Measurements from ENCODE around the gene MMP17.
"Not testable (repeated sequence)": the region's sequence is repeated elsewhere in the genome, so short reads cannot be mapped to it uniquely, and the experiment has no call there.

Gene MMP17

DNA sequence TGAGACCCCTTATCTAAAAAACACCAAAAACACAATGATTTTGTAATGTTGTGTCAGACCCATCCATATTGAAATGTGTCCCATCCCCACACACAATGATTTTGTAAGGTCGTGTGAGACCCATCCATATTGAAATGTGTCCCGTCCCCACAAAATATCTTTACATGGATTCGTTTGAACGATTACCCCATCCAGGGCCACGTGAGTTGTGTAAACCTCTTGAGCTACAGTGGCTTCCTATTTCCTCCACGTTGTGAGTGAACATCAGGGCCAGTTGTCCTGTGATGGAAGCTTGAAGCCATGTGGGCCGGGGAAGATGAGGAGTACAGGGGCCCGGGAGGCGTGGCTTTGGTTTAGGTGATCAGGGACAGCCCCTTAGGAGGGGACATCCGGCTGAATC lies 39.3 kb downstream of the MMP17 start:
- no peak for DNase-seq

DNA sequence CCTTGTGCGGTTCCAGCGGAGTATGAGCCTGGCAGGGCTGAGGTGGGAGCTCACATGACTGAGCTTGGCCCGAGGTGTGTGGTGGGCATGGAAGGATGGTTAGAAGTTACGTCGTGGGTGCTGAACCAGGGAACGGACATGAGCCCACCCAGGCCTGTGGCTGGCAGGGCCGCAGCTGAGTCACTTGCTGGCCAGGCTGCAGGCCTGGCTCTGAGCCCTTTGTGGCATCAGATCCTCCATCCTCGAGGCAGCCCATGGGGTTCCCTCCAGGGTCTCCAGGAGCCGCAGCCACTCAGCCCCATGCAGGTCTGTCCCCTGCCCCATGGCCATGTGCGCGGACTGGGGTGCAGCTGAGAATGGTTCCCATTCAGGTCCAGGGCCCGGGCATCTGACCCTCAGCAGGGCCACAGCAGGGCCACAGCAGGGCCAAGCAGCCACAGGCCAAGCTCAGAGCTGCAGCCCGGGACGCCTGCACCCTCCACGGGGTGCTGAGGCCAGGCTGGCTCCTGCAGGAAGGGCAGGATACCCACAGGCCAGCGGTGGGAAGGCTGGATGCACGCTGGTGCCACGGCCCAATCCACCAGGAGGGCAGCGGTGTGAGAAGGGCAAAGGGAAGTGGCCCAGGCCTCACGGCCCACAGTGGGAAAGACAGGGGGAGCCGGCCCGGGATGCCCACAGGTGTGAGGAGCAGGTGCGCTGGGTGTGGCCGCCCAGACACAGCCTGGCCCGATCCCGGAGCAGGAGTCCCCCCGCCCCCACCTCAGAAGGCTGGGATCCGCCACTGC lies 39.9 kb downstream of the MMP17 start:
- DNase-seq = no peak

DNA sequence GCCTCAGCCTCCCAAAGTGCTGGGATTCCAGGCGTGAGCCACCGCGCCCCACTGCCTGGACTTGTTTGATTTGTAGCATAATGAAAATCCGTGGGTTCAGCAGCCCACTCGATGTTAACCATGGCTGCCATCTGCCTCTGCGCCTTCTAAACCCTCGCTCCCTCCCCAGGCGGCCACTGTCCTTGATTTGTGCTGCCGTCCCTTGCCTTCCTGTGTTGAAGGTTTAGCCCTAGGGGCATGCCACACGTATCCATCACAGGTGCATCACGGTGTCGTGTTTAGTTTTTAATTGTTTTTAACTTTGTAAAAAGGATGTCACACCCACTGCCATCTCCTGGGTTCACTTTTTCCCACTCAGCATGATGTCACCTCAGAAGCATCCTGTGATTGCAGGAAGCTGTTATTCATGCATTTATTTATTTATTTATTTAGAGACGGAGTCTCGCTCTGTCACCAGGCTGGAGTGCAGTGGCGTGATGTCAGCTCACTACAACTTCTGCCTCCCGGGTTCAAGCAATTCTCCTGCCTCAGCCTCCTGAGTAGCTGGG lies 41.8 kb downstream of the MMP17 start:
- DNase-seq = no peak

DNA sequence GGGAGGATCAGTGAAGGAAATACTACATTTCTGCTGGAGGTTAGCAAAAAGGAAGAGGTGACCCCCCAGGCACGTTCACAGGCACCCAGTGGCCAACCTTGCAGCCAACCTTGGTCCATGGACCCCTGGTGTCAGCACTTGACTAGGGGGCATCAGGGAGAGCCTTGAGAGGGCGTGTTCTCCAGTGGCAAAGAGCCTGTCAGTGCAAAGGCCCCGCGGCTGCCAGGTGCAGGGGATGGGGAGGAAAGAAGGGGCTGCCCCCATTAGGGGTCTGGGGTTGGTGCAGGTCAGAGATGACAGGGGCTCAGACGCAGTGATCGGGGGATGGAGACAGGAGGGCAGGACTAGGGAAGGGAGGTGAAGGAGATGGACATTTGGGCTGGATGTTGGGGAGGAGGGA lies 43.5 kb downstream of the MMP17 start:
- no peak for DNase-seq

DNA sequence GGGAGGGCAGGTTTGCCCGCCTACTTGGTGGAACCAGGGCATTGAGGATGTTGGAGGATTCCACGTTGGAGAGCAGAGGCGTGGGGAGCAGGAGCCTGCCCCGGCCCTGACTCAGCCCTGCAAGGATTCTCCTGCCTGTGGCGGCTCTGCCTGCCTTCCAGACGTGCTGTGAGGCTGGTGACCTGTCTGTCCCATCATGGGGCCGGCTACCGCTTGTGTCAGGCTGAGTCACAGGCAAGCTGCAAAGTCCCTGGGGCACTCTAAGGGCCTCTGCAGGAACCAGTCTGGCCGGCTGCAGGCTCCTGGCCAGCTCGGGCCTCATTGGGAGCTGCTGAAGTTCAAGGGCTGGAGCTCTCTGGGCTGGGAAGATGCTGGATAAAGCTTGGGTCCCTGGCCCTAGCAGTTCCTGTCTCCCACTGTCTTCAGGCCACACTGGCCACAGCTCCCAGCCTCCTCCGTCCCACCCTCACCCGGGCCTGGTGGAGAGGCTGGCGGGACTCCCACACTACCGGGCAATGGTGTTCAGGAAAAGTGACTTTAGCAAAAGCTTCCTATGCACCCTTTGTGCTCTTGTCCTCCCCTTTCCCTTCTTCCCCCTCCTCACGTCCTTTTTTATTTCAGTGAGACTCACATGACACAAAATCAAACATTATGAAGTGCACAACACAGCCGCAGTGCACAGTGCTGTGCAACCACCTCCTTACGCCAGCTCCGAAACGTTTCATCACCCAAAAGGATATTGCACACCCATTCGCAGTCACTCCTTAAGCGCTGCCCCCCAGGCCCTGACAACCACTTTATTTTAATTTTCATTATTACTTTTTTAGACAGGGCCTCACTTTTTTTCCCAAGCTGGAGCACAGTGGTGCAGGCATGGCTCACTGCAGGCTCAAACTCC lies 44.2 kb downstream of the MMP17 start:
- no peak for DNase-seq

DNA sequence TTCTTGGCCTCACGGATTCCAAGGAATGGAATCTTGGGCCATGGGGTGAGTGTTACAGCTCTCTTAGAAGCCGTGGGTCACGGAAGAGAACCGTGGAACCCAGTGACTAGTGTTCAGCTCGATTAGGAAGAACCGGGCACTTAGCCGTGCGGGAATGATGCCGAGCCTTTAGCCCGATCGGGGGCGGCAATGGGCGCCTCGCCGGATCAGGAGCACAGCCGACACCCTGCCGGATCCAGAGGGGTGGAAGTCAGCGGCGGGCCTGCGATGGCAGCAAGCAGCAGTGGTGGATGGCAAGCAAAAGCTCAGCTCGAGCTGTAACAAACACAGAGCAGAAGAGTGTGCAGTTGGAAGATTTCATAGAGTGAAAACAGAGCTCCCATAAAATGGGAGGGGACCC lies 45.1 kb downstream of the MMP17 start:
- DNase-seq = no peak

DNA sequence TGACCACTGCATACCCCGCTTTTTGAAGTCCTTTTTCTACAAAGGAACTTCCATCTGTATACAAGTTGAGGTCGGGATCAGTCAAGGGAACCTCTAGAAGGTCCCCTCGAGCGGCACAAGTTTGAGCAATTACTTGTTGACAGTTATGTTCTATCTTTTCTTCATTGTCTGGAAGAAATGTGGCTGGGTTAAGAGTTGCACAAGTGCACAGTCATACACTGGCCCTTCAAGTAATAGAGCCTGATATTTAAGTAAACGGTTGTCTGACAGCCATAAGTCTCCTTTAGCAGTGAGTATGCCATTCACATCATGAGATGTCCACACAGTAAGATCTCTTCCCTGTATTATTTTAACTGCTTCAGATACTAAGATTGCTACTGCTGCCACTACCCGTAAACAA lies 46.8 kb downstream of the MMP17 start:
- DNase-seq = not testable (repeated sequence)

DNA sequence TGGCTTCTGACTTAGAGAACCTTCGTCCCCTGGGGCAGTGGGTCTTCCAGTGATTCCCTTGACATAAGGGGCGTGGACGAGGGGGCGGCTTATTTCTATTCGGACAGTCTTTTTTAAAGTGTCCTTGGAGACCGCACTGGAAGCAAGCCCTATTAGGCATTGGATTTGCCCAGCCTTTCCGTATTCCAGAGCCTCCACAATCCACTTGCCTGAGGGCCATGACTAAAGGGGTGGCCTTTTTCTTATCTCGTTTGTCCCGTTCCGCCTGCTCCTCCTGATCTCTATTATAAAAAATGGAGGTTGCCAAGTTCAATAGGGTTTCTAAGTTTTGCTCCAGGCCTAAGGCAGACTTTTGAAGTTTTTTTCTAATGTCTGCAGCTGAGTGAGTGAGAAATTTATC lies 49.0 kb downstream of the MMP17 start:
- DNase-seq = not testable (repeated sequence)

DNA sequence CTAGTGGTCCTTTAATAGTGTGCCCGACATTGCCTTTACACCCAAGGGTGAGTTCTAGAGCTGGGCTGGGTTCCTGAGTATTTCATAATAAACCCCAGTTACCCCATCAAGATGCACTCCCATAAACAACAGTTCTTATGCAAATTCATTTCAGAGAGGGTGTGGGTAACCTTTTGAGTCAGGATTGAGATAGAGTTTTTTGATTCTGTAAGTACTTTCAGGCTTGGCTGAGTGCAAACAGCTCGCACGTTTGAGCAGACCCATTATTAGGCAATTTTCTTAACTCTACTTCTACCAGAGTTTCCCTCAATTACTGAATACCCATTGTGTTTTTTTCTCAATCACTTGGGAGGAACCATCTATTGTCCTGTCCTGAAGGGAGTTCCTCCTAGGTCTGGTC lies 50.2 kb downstream of the MMP17 start:
- DNase-seq = not testable (repeated sequence)

DNA sequence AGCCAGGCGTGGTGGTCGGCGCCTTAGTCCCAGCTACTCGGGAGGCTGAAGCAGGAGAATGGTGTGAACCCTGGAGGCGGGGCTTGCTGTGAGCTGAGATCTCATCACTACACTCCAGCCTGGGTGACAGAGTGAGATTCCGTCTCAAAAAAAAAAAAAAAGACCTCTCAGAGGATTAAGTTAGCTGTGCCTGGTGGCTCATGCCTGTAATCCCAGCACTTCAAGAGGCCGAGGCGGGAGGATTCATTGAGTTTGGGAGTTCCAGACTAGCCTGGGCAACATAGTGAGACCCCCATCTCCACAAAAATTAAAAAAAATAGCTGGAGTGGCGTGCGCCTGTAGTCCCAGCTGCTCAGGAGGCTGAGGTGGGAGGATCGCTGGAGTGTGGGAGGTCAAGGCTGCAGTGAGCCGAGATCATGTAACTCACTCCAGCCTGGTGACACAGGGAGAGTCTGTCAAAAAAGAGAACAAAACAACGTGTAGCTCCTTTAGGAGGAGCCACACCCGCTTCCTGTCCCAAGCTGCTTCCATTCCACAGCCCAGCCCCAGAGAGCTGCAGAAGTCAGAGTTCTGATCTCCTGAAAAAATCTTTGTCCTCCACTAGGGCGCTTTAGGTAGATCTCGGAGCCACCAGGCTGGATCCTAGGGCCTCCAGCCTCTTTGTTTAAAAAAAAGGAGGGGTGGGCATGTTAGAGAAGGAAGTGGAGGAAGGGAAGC lies 54.8 kb downstream of the MMP17 start:
- no peak for DNase-seq

DNA sequence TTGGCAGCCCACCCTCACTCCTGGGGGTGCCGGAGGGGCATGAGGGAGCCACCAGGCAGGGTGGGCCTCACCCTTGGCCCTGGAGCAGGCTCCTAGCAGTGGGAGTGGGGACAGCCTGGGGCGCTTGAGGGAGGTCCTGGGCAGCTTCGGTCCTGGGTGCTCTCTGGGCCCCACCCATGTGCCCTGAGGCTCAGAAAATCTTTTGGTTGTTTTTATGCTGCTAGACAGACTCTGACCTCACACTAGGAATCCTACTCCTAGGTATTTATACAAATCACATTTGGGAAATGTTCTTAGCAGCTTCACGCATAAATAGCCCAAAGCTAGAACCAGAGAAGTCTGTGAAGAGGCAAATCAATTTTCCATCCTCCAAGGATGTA lies 55.3 kb downstream of the MMP17 start:
- no peak for DNase-seq

DNA sequence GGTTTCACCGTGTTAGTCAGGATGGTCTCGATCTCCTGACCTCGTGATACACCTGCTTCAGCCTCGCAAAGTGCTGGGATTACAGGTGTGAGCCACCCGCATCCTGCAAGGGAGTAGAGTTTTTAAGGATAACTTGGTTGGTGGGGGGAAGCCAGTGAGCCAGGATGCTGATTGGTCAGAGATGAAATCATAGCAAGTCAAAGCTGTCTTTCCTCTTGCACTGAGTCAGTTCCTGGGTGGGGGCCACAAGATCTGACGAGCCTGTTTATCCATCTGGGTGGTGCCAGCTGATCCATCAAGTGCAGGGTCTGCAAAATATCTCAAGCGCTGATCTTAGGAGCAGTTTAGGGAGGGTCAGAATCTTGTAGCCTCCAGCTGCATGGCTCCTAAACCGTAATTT lies 56.9 kb downstream of the MMP17 start:
- DNase-seq = not testable (repeated sequence)

DNA sequence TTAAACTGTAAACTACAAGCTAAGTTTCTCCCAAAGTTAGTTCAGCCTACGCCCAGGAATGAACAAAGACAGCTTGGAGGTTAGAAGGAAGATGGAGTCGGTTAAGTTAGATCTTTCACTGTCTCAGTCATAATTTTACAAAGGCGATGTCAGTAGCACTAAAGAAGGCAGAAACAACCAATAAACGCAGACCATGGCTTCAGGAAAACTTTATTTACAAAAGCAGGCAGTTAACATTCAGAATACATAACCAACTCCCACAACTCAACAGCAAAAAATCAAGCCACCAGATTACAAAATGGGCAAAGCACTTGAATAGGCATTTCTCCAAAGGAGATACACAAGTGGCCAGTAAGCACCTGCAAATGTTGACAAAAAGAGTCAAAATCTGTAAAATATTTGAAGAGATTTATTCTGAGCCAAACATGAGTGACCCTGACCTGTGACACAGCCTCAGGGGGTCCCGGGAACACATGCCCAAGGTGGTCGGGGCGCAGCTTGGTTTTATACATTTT lies 57.4 kb downstream of the MMP17 start:
- no peak for DNase-seq

DNA sequence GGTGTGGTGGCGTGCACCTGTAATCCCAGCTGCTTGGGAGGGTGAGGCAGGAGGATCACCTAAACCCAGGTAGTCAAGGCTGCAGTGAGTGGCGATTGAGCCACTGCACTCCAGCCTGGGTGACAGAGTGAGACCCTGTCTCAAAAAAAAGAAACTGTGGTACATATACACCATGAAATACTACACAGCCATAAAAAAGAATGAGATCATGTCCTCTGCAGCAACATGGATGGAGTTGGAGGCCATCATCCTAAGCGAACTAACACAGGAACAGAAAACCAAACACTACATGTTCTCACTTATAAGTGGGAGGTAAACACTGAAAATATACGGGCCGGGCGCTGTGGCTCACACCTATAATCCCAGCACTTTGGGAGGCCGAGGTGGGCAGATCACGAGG lies 63.5 kb downstream of the MMP17 start:
- not testable (repeated sequence) for DNase-seq

DNA sequence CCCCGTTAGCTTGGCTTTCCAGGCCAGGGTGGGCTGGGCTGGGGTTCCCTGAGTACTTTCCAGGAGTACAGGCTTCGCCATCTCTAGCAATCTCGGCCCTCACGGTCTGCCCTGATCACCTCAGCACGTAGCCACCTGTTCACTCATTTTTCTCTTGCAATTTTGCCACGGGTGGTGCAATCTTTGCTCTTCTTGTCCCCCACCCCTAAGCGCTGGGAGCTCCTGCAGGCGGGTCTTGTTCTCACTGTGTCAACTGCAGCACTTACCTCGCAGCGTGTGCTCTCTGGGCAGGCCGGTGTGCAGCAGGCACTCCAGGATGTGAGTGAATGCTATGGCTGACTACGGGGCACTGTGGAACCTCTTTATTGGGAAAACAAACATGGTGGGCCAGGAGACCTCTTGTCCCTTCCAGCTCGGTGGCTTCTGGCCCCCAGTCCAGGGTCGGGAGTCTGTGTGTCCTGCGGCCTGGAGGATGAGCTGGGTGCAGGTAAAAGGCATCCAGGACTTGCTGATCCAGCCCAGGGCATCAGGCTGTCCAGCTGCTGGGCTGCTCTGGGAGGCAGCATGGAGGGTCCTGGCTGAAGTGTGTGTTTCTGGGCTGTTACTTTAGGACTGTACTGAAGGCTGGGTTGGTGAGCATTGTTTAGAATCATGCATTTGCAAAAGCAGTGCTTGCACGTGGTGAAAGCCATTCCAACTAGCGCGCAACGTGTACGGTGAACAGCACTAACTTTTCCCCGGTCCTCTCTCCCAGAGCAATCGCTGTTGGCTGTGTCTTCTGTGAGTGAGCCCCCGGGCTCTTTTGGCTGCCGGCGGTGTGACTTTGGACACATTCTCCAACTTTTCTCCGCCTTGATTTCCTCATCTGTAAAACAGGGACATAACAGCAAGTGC lies 64.8 kb downstream of the MMP17 start:
- DNase-seq = no peak

DNA sequence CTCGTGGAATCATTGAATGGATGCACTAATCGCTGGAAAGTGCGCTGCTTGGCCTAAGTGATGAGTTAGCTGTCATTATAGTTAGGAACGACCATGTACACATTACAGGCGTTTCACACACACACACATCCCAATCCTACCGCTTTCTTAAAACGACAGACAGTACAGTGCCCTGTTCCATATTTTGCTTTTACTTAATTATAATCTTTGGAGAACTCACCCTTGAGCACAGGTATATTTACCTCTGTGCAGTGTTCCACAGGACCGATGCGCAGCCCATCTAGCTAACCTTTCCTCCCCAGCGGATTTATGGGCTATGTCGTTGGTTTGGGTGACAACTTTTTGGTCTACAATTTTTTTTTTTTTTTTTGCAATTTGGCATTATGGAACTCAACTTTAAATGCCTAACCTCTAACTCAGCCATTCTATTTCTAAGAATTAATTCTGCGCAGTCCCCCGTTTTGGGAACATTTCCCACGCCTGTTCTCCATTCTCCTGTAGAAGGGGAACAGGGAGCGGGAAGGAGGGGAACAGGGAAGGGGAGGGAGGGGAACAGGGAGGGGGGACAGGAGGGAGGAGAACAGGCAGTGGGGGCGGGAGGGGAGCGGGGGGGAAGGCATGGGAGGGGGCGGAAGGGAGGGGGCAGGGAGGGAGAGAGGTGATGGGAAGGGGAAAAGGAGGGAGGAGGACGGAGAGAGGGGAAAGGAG lies 65.6 kb downstream of the MMP17 start:
- DNase-seq = no peak

DNA sequence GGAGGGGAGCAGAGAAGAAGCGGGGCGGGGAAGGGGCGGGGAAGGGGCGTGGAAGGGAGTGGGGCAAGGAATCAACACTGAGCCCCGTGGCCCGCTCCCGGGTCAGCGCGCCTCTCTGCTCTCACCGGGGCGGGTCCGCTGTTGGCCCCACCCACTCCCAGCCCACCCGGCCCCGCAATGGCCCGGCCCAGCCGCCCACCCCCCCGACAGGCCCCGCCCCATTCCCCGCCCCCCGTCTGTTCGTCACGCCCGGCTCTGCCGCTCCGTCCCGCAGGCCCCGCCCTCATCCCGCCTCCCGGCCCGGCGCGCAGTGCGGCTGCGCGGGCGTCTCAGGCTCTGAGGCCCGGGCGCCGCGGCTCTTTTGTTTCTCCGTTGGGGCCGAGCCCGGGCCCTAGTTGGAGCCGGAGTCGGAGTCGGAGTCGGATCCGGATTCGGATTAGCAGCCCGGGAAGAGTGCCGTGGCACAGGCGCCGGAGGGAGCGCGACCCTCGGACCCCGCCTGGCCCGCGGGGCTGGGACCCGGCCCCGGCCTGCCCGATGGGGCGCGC lies 66.2 kb downstream of the MMP17 start, which contains the start of gene ULK1:
ULK1 (plus strand) TSS at position 310 of the 548 bp plus-strand sequence. CDS start 380 bp downstream, outside the sequence.
- DNase-seq = peak; percentile 90

DNA sequence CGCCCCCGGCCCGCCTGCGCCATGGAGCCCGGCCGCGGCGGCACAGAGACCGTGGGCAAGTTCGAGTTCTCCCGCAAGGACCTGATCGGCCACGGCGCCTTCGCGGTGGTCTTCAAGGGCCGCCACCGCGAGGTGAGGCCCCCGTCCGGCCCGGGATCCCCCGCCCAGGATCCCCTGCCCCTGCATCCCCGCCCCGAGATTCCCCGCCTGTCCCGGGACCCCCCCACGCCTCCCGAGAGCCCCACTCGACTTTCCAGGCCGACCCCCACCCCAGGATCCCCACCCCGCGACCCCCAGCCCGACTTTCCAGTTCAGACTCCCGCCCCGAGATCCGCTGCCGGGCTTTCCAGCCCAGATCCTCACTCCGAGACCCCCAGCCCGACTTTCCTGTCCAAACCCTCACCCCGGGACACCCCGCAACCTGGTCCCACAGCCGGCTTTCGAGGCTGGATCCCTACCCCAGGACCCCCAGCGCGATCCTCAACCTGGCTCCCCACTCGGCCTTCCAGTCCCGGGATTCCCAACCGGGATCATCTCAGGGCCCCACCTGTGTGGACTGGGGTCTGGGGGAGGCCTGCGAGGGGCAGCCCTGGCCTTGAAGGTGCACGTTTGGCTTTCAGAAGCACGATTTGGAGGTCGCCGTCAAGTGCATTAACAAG lies 66.9 kb downstream of the MMP17 start:
- peak; percentile 24 for DNase-seq

DNA sequence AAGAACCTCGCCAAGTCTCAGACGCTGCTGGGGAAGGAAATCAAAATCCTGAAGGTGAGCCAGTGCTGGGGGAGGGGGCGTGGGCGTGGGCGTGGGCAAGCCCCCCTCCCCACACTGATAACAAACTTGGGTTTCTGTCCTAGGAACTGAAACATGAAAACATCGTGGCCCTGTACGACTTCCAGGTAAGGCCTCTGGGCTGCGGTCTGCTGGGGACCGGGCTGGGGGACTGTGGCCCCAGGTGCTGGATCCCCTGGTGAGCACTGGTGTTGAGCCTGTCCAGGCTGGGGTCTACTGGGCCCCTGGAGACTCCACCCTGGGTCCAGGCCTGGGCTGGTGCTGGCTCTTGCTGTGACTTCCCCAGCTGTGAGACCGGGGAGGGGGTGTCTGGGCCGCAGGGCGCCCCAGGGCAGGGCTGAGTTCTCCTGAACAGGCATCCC lies 67.5 kb downstream of the MMP17 start:
- DNase-seq = peak; percentile 36
